ENCODE measurements around the gene SCN8A.

SCN8A gene

GRCh38 chr12:51814311-51815088 is 223.5 kb downstream of the SCN8A start:
- H3K9ac ChIP-seq (ENCODE audit: low read length in 5 of 5) = peak overlapping the region; percentile 44 to 93 (median 83)
- H3K4me1 ChIP-seq (ENCODE audit: control insufficient read depth in 5 of 5, insufficient read depth in 5 of 5, low read length in 5 of 5) = peaks cover 0 to 24% (median 17%) of the 10 kb centered on the region in 5 donors
- peak overlapping the region; percentile 62 for H3K27ac ChIP-seq (ENCODE audit: low read depth, low read length)

GRCh38 chr12:51815571-51815970 is 224.5 kb downstream of the SCN8A start:
- Histone ChIP-seq H3K36me3 (ENCODE audit: control insufficient read depth in 5 of 5, insufficient read depth in 5 of 5, low read length in 5 of 5) (no peaks in the 10 kb centered on the region), H3K27me3 (ENCODE audit: control insufficient read depth in 5 of 5, insufficient read depth in 4 of 5, low read length in 5 of 5) (no peaks in the 10 kb centered on the region), H3K4me3 (ENCODE audit: low read depth in 1 of 5, low read length in 5 of 5) (peak overlapping the region in 1 of 5 donors; percentile 75), H3K9ac (ENCODE audit: low read length in 5 of 5) (peak overlapping the region in 2 of 5 donors; percentile 82 to 89), H3K9me3 (ENCODE audit: control insufficient read depth in 5 of 5, low read length in 5 of 5) (no peaks in the 10 kb centered on the region), H3K4me1 (ENCODE audit: control insufficient read depth in 5 of 5, insufficient read depth in 5 of 5, low read length in 5 of 5) (peaks cover 0 to 34% (median 17%) of the 10 kb centered on the region in 5 donors), H3K27ac (ENCODE audit: low read depth, low read length) (no peak overlapping the region)

More at GRCh38 chr12:51814311-51815088, 223.5 kb downstream of the SCN8A start:
- no peaks in the 10 kb centered on the region for H3K27me3 ChIP-seq (ENCODE audit: control insufficient read depth in 5 of 5, insufficient read depth in 4 of 5, low read length in 5 of 5)
- no peaks in the 10 kb centered on the region for H3K9me3 ChIP-seq (ENCODE audit: control insufficient read depth in 5 of 5, low read length in 5 of 5)
- peak overlapping the region; percentile 65 to 75 (median 67) for H3K4me3 ChIP-seq (ENCODE audit: low read depth in 1 of 5, low read length in 5 of 5)
- no peaks in the 10 kb centered on the region for H3K36me3 ChIP-seq (ENCODE audit: control insufficient read depth in 5 of 5, insufficient read depth in 5 of 5, low read length in 5 of 5)

DNA sequence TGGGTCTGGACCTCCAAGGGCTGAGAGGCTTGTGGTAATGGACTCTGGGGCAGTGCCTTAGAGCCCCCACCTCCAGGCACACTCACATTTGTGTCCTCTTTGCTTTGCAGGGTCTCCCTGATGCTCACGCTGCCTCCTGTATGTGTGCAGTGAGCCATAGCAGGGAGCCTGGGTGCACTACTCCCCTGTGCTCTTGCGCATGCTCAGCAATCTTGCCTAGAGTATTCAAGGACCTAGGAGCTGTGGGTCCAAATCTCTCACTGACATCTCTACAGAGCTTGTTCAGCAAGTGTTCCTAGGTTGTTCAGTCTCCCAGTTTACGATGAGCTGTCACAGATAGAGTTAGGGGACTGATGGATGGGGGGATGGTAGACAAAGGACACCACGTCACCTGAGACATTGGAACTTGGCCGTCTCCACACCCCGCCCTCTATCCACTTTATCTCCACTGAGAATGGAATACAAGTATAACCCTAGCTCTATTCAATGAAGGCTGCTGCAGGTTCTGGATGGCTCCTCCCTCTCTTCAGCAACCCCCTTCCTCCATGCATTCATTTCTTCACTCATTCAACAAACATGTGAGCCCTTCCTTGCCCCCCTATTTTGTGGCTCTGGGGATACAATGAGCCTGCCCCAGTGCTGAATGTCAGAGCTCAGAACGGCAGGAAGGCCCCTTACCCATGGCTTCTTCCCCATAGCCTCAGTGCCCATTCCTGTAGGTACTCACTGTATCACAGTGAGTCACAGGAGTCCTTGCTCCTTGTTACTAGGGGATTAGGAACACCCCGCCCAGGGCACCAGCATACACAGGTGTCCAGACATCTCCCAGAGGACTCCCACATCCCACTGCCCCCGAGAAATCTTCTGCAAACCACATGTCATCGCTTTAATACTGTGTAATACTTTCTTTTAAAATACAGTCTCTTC is 226.3 kb downstream of the SCN8A start:
- no peaks in the 10 kb centered on the region for H3K9me3 ChIP-seq (ENCODE audit: control insufficient read depth in 5 of 5, low read length in 5 of 5)
- H3K4me3 ChIP-seq (ENCODE audit: low read depth in 1 of 5, low read length in 5 of 5) = no peak overlapping the region
- H3K36me3 ChIP-seq (ENCODE audit: control insufficient read depth in 5 of 5, insufficient read depth in 5 of 5, low read length in 5 of 5) = no peaks in the 10 kb centered on the region
- H3K4me1 ChIP-seq (ENCODE audit: control insufficient read depth in 5 of 5, insufficient read depth in 5 of 5, low read length in 5 of 5) = peaks cover 0 to 35% (median 17%) of the 10 kb centered on the region in 5 donors
- no peak overlapping the region for H3K9ac ChIP-seq (ENCODE audit: low read length in 5 of 5)
- peaks cover 0 to 3% (median 0%) of the 10 kb centered on the region in 5 donors for H3K27me3 ChIP-seq (ENCODE audit: control insufficient read depth in 5 of 5, insufficient read depth in 4 of 5, low read length in 5 of 5)
- no peak overlapping the region for H3K27ac ChIP-seq (ENCODE audit: low read depth, low read length)

DNA sequence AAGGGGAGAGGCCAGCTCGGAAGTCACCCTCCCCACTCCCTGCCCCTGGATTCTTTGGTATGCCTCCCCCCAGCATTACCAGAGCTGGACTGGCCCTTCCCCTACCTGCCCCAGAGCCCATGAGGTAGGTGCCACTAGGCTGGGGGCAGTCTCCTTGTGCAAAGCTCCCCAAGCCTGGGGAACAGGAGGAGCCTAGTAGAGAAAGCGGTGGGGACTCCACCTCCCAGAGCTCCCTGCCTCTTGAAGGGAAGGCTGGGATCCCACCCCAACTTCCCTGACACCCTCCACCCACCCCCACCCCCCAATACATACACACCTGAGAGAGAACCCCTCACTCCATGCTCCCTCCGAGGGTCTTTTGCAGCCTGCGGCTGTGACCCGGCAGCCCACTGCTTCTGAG is 227.1 kb downstream of the SCN8A start:
- peaks cover 0 to 35% (median 17%) of the 10 kb centered on the region in 5 donors for H3K4me1 ChIP-seq (ENCODE audit: control insufficient read depth in 5 of 5, insufficient read depth in 5 of 5, low read length in 5 of 5)
- H3K9ac ChIP-seq (ENCODE audit: low read length in 5 of 5) = no peak overlapping the region
- no peak overlapping the region for H3K4me3 ChIP-seq (ENCODE audit: low read depth in 1 of 5, low read length in 5 of 5)
- no peak overlapping the region for H3K27ac ChIP-seq (ENCODE audit: low read depth, low read length)
- H3K36me3 ChIP-seq (ENCODE audit: control insufficient read depth in 5 of 5, insufficient read depth in 5 of 5, low read length in 5 of 5) = peaks cover 0 to 3% (median 0%) of the 10 kb centered on the region in 5 donors
- no peaks in the 10 kb centered on the region for H3K9me3 ChIP-seq (ENCODE audit: control insufficient read depth in 5 of 5, low read length in 5 of 5)
- peaks cover 0 to 5% (median 0%) of the 10 kb centered on the region in 5 donors for H3K27me3 ChIP-seq (ENCODE audit: control insufficient read depth in 5 of 5, insufficient read depth in 4 of 5, low read length in 5 of 5)

DNA sequence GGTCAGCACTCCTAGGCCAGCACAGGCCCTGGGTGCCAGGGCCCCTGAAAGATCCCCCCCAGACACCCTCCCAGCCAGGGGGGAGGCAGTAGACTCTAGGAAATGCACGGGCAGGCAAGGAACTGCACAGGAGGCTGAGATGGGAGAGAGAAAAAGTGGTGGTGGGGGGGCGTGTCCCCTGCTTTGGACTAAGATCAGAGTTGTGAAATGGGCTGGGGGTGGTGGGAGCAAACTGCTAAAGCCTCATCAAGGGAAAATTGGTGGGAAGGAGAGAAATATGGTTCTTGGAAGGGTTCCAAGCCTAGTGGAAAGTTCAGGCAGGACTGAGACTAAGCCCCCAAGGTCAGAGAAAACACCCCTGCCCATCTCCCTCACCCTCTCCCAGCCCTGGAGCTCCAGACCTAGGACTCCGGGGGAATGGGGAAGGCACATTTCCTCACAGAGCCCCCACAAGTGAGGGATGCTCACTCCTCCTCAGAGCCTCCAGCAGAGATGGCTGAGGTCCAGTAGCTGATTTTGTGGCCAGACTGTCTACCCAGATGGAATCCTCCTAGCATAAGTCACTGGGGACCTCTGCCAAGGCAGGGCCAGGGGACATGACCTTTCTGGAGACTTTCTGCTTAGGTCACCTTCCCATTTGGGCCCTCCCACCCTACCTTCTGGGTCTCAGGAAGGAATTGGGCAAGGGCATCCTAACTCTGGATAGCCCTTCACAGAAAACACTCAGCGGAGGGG is 227.7 kb downstream of the SCN8A start:
- no peak overlapping the region for H3K4me3 ChIP-seq (ENCODE audit: low read depth in 1 of 5, low read length in 5 of 5)
- H3K4me1 ChIP-seq (ENCODE audit: control insufficient read depth in 5 of 5, insufficient read depth in 5 of 5, low read length in 5 of 5) = peaks cover 0 to 32% (median 13%) of the 10 kb centered on the region in 5 donors
- H3K9ac ChIP-seq (ENCODE audit: low read length in 5 of 5) = no peak overlapping the region
- H3K36me3 ChIP-seq (ENCODE audit: control insufficient read depth in 5 of 5, insufficient read depth in 5 of 5, low read length in 5 of 5) = peaks cover 0 to 3% (median 0%) of the 10 kb centered on the region in 5 donors
- no peak overlapping the region for H3K27ac ChIP-seq (ENCODE audit: low read depth, low read length)
- no peaks in the 10 kb centered on the region for H3K9me3 ChIP-seq (ENCODE audit: control insufficient read depth in 5 of 5, low read length in 5 of 5)
- H3K27me3 ChIP-seq (ENCODE audit: control insufficient read depth in 5 of 5, insufficient read depth in 4 of 5, low read length in 5 of 5) = peaks cover 0 to 5% (median 0%) of the 10 kb centered on the region in 5 donors

- H3K4me1 ChIP-seq (ENCODE audit: control insufficient read depth in 5 of 5, insufficient read depth in 5 of 5, low read length in 5 of 5) = peaks cover 0 to 22% (median 7%) of the 10 kb centered on the region in 5 donors
- peaks cover 0 to 5% (median 0%) of the 10 kb centered on the region in 5 donors for H3K27me3 ChIP-seq (ENCODE audit: control insufficient read depth in 5 of 5, insufficient read depth in 4 of 5, low read length in 5 of 5)
- peak overlapping the region in 1 of 5 donors; percentile 7 for H3K9ac ChIP-seq (ENCODE audit: low read length in 5 of 5)
- peaks cover 0 to 3% (median 0%) of the 10 kb centered on the region in 5 donors for H3K36me3 ChIP-seq (ENCODE audit: control insufficient read depth in 5 of 5, insufficient read depth in 5 of 5, low read length in 5 of 5)
- H3K9me3 ChIP-seq (ENCODE audit: control insufficient read depth in 5 of 5, low read length in 5 of 5) = no peaks in the 10 kb centered on the region
- H3K27ac ChIP-seq (ENCODE audit: low read depth, low read length) = no peak overlapping the region
- peak overlapping the region in 2 of 5 donors; percentile 18 to 56 for H3K4me3 ChIP-seq (ENCODE audit: low read depth in 1 of 5, low read length in 5 of 5)
These were observed 228.9 kb downstream of the SCN8A start for GRCh38 chr12:51819736-51820525.

- Histone ChIP-seq H3K4me1 (ENCODE audit: control insufficient read depth in 5 of 5, insufficient read depth in 5 of 5, low read length in 5 of 5) (peaks cover 0 to 15% (median 0%) of the 10 kb centered on the region in 5 donors), H3K36me3 (ENCODE audit: control insufficient read depth in 5 of 5, insufficient read depth in 5 of 5, low read length in 5 of 5) (peaks cover 0 to 3% (median 0%) of the 10 kb centered on the region in 5 donors), H3K27ac (ENCODE audit: low read depth, low read length) (no peak overlapping the region), H3K27me3 (ENCODE audit: control insufficient read depth in 5 of 5, insufficient read depth in 4 of 5, low read length in 5 of 5) (peaks cover 0 to 5% (median 0%) of the 10 kb centered on the region in 5 donors), H3K4me3 (ENCODE audit: low read depth in 1 of 5, low read length in 5 of 5) (peak overlapping the region in 2 of 5 donors; percentile 42 to 56), H3K9me3 (ENCODE audit: control insufficient read depth in 5 of 5, low read length in 5 of 5) (no peaks in the 10 kb centered on the region), H3K9ac (ENCODE audit: low read length in 5 of 5) (no peak overlapping the region)
These were observed 229.8 kb downstream of the SCN8A start for GRCh38 chr12:51820526-51821439.

GRCh38 chr12:51821440-51822260 is 230.6 kb downstream of the SCN8A start:
- H3K27ac ChIP-seq (ENCODE audit: low read depth, low read length) = no peak overlapping the region
- peaks cover 0 to 3% (median 0%) of the 10 kb centered on the region in 5 donors for H3K36me3 ChIP-seq (ENCODE audit: control insufficient read depth in 5 of 5, insufficient read depth in 5 of 5, low read length in 5 of 5)
- no peaks in the 10 kb centered on the region for H3K9me3 ChIP-seq (ENCODE audit: control insufficient read depth in 5 of 5, low read length in 5 of 5)
- no peak overlapping the region for H3K9ac ChIP-seq (ENCODE audit: low read length in 5 of 5)
- peak overlapping the region in 2 of 5 donors; percentile 42 to 56 for H3K4me3 ChIP-seq (ENCODE audit: low read depth in 1 of 5, low read length in 5 of 5)
- peaks cover 0 to 5% (median 0%) of the 10 kb centered on the region in 5 donors for H3K27me3 ChIP-seq (ENCODE audit: control insufficient read depth in 5 of 5, insufficient read depth in 4 of 5, low read length in 5 of 5)
- H3K4me1 ChIP-seq (ENCODE audit: control insufficient read depth in 5 of 5, insufficient read depth in 5 of 5, low read length in 5 of 5) = peaks cover 0 to 18% (median under 1%) of the 10 kb centered on the region in 5 donors
